GM19452 (cell line): Measurements from ENCODE around the gene DAPK1.

Source experiments
- ATAC-seq: cut with Tn5 transposase; IDR thresholded peaks from one replicate; pipeline ENCODE4 v1.9.1; 2021; ENCODE audit not compliant: unreplicated experiment

The DAPK1 gene

DNA sequence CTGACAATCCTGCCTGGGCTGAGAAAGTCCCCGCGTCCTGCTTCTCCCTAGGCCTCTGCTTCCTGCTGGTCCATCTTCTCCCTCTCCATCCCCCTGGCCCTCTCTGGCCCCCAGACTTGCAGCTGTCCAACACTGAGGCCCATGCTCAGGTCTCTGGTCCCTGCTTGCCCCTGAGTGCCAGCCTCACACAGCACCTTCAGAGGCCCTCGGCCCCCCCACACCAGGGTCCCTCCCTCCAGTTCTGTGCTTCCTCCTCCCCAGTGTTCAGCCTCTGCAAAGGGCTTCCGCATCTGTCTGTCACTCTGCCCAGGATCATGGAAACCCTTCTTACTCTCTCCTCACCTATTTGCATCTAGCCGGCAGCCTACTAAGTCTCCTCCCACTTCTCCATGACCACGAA, 165.9 kb downstream of the DAPK1 start:
- no peak for ATAC-seq

DNA sequence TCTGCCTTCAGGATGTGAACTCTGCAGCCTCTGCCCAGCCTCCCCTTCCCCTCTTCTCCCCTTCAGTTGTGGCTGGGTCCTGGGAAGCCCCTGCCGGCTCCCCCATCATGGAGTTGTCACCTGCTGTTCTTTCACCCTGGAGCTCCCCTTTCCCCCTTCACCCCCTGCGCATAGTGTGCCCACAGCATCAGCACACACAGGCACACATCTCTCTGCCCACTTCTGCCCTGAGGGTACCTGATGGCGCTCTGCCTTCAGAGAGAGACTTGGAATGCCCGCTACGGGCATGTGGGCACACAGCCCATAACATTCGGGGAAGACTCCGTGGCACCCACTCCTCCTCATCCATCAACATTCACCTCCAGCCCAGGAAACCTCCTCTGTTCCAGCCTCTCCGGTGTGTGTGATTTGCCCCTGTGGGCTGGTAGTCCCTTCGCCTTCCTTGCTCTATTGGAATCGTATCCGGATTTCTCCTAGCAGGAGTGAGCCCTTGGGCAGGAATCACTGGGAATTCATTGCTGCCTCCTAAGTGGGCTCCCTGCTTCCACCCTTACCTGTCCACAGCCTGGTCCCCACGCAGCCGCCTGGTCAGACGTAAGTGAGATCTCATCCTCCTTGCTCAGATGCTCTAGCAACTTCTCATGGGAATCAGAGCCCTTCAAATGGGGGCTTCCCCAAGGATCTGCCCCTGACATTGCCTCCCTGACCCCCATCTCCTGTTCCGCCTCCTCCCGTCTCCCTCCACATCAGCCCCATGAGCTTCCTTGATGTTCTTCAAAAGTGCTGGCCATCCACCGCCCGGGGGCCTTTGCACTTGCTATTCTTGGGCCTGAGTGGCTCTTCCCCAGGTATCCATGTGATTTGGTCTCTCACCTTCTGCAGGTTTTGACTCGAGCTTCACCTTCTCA, 166.7 kb downstream of the DAPK1 start:
- no peak for ATAC-seq

DNA sequence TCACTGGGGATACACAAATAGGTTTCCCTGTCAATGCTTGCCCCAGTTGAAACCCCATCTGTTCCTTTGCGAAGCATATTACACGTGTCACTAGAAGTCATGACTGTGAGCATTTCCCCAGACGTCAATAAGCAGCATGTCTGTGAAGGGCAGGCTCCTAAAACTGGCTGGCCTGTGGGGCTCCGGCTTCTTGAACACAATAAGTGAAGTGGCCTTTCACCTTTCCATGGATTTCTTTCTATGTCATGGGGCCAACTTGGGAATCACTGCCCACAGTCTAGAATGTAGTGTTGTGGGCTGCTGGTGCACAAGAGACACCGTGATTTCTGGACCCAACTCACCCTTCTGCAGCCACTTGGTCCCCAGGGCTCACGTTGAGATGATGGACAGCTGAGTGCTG, 167.8 kb downstream of the DAPK1 start:
- no peak for ATAC-seq

DNA sequence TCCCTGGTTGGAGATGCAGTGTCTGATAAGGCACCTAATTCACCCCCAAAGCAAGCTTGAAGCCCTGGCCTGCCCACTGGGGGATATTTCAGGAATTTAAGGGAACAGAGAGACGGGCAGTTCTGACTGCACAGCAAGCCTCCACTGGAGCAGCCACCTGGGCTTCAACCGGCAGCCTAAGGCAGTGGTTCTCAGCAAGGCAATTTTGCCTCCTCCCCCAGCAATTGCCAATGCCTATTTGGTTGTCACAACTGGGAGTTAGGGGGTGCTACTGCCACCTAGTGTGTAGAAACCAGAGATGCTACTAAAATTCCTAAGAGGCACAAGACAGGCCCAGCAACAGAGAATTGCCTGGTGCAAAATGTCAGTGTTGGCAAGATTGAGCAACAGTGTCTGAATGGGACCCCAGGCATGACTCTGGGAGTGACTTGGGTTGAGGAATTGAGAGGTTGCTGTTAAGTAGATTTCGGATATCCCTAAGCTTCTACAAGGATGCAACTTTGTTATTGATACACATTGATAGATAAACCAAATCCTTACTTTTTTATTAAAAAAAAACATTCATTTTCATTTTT, 169.6 kb downstream of the DAPK1 start:
- ATAC-seq = no peak

DNA sequence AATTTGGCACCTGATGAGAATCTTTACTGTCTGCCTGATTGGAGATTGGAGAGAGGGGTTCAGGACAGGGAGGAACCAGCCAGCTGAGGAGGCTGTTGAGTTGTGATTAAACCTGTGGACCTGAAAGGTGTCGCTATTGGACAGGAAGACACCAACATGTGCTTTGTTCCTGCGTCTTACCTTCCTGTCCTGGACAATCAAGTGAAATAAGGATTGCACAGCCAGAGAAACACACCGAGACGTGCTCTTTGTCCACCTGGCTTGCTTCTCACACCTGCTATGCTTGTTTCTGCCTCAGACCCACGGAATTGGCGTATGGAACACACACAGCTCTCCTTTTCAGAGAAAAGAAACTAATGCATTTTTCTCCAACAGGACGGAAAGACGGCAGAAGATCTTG, 170.6 kb downstream of the DAPK1 start:
- no peak for ATAC-seq

DNA sequence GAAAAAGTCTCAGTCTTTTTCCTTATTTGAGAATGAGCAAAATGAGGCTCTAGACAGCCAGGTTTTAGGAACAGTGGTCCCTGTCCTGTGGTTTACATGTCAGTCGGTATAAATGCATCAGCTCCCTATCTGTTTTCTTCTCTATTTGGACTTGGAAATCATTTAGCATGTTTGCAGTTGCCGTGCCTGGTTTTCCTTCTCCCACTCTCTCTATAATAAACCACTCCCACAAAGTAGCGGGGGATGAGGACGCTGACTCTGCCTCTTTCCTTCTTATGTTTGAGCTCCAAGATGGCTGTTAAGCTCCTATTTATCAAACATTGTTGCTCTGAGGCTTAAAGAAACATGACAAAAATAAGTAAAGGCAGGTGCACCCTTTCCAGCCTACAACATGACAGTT, 171.1 kb downstream of the DAPK1 start:
- no peak for ATAC-seq

DNA sequence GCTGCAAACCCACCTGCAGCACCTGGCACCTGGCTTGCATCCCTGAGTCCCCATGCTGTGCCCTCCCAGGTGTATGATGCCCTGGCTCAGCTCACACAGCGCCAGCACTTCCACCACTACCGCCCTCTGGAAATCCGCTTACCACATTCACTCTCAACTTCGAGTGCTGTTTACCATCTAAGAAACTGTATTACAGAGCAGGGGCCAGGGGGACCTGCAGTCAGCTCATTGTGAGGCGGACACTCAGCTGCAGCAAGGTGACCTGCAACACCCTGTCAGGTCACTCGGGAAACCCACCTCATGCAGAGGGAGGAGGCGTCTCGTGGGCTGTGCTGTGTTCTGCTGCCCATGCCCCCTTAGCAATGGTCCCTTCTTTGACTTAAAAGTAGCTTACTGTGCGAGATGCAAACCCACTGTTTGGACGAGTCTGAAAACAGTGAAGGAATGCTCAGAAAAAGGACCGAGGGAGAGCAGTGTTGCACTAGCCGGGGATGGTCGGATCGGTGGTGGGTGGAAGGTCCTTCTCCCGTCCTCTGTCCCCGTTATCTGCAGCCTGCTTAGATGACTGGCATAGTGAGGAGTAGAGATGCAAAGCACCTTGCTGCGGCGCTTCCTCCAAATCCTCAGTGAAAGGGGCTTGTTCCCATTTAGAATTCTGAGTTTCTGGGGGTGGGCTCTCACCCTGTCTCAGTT, 173.1 kb downstream of the DAPK1 start:
- no peak for ATAC-seq

DNA sequence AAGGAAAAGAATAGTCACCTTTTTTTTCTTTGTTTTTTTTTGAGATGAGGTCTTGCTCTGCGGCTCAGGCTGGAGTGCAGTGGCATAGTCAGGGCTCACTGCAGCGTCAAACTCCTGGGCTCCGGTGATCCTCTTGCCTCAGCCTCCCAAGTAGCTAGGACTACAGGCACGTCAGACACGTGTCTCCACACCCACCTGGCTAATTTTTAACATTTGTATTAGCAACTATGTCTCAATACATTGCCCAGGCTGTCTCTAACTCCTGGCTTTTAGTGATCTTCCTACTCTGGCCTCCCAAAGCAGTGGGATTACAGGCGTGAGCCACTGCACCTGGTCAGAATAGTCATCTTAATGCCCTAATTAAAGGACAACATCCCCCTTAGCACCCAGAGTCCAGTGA, 173.8 kb downstream of the DAPK1 start:
- ATAC-seq = no peak

DNA sequence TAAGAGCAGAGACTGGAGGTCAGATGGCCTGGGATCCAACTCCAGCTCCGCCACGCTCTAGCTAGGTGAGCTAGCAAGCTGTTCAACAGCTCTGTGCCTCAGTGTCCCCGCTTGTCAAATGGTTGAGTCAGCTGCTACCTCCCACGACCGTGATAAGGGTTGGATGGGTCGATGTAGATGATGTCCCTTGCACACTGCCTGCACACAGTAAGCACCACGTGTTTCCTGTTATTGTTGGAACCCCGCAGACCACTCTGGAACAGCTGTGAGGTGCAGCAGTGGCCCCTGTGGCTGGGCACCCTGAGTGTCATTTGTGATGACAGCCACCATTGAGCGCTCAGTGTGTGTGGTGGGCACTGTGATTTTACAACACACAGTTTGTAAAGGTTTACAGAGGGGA, 174.3 kb downstream of the DAPK1 start:
- ATAC-seq = no peak

DNA sequence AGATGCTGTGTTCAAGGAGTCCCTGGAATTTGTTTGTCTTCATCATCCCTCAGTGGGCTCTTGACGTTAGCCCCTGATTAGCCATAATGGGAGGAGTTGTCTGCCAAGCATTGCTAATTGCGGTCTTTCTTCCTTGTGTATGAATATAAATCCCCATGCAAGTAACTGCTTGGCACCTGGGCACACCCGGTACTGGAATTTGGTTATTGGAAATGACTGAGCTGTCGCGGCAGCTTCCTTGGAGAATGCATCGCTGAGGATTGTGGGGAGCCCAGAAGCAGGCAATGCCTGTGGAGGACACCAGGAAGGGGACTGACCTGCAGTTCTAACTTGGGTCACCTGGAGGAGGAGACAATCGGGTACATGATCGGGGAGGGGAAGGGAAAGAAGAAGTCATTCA, 174.9 kb downstream of the DAPK1 start:
- ATAC-seq = no peak

DNA sequence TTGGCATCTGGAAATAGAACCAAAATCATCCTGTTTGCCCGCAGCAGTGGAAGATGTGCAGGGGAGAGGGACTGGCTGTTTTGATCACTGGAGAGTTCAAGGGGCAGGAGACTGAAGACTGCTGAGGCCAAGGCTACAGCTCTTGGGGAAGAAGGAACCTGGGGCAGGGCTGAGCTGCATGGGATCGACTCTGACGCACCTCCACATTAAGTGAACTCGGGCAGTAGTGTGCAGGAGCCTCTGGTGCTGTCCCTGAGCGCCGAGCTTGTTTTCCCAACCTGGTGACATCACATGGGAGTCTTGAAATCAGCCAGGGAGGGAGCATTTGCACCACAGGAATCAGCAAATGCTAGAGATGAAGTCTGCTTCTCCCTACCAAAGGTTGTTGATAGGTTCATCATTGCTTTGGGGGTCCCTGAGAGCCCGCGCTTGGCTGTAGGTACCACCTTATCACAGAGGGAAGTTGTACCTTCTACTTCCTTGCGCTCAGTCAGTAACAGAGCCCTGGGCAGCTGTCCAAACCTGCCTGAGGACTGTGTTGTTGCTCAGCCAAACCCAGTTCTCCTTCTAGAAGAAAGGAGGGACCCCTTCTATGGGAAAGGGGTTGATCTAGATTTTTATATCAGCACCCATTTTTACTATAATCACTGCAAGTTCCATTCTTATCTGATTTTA, 175.9 kb downstream of the DAPK1 start:
- no peak for ATAC-seq

DNA sequence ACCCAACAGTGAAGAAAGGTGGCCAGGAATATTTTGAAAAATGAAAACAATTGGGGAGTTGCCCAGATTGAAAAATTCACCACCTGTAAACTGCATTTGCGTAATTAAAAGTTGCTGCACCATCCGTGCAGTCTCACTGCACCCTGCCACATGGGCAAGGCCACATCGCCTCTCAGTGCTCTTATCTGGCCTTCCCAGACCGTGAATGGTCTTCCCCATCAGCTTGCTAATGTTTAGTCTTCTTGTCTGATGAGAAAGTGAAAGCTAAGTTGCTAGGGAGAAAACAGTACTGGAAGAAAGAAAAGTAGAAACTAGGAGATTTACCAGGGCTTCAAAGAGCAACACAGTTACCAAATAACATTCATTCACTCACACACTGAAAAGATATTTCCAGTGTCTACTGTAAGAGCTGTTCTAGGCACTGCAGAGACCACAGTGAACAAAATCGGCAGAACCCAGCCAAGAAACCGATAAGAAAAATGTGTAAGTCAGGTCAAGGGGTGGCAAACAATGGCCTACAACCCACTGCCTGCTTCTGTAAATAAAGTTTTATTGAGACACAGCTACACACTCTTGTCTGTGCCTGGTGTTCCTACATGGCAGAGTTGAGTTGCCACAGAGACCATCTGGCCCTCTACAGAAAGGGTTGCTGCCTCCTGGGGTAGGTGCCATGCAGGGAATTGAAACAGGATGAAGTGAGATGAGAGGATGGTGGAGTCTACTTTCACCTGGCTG, 177.1 kb downstream of the DAPK1 start:
- ATAC-seq = no peak

DNA sequence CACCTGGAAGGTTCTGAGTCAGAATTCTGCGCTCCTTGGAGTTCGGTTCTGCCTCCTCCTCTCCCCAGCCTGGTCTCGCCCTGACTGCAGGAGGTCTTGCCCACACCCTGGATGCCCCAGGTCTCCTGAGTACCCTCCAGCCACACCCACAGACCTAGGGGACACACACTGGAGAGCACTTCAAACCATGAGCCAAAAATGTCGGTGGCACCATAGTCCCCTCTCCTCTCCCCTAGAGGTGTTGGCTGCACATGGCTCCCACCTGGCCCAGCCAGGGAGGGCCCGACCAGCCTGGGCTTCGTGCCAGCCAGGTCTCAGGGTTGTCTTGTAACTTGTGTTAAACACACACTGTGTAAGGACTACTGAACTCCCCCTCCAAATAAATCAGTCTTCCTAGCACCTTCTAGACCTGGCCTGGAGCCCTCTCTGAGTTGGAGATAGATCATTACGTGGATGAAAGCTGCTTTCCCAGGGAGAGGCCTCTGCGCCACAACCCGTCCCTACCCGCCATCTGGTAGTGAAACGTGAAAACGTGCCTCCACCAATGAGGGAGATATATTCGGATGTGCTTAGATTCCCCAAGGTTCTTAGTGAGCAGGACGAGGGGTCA, 178.3 kb downstream of the DAPK1 start:
- no peak for ATAC-seq

DNA sequence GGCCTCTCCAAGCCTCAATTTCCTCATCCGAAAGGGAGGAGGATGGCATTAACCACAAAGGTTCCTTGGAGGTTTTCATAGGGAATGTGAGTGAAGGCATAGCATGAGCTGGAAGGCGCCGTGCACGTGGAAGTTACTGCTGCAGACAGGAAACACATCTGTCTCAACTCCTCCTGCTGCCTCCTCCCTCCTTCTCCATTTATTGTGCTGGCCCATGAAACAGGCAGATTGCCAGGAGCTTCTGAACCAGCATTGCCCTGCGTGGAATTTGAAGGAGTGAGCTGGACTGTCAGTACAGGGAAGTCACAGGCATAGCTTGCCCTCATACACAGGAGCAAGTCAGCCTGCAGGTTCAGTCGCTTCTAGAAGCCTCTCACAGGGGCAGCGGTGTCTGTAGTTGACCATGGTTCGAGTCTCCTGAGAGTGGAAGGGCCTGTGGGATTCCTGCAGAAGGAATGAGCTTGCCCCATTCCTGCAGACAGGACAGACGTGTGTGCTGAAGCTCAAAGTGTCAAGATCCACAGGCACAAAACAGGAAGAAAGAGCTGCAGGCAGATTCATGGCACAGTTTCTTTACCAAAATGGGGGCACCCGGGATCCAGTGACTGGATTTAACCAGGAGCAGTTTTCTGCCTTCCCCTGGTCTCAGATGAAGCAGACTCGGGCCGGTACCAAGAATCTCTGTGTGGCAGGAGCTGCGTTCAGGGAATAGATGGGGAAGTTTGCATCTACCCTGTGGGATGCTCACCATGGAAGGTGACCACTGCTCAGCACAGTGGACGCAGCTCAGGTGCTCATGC, 179.5 kb downstream of the DAPK1 start:
- ATAC-seq = no peak

DNA sequence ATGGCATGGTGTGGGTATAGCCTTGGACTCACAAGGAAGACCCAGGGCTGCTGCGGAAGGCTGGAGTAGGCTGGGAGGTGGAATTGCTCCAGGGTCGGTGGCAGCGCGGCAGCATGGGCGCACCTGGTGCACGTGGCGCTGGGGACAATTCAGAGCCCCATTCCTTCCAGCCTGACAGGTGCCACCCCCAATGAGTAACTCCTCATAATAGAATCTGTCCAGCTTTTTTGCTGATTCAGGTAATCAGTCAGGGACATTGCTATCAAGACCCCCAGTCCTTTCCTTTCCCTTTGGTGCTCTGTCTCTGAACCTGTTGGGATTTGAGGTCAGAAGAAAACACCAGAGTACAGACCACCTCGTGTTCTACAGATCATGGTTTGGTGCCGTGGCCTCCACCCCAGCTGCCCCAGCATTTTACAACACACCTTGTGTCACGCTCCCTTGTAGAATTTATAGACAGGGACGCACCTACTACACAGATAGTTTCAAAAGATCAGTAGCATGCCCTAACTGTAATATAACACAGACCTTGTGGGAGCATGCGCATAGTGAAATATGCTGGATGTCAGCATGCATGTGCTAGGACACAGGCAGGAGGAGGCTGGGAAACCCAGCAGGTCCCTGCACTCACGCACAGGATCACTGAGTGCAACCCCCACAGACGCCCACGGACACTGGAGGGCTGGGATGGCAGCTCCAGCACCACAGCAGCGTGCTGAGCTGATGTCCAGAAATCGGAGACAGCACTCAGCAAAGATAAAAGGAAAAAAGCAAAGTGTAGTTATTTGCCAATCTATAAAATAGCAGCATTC, 180.3 kb downstream of the DAPK1 start:
- ATAC-seq = no peak

DNA sequence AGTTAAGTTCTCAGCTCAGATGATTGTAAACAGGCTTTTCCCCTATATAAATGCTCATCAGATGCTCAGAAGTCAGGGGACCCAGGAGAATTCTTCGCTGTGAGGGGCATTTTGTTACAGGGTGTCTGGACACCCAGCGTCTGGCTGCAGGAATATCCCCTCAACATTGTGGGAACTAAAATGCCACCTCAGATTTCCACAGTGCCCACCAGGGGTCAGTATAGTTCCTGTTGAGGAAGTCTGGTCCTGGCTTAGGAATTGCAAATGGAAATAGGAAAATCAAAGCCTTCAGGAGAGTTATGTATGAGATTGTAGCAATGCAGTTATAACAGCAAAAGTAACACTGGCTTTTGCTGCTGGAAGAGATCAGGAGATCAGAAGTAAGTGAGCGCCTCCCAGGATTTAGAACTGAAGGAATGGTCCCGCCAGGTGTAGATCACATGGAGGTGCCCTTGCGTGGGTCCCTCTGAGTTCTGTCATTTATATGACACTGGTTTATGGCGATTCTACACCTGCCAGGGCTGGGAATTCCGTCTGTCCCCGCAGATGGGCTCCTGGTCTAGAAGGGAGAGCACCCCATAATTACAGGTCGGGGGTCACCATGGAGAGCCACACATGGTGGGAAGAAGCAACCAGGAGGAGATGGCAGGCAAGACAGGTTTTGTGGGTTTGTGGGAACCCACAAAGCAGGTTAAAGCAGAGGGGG, 181.1 kb downstream of the DAPK1 start:
- no peak for ATAC-seq

DNA sequence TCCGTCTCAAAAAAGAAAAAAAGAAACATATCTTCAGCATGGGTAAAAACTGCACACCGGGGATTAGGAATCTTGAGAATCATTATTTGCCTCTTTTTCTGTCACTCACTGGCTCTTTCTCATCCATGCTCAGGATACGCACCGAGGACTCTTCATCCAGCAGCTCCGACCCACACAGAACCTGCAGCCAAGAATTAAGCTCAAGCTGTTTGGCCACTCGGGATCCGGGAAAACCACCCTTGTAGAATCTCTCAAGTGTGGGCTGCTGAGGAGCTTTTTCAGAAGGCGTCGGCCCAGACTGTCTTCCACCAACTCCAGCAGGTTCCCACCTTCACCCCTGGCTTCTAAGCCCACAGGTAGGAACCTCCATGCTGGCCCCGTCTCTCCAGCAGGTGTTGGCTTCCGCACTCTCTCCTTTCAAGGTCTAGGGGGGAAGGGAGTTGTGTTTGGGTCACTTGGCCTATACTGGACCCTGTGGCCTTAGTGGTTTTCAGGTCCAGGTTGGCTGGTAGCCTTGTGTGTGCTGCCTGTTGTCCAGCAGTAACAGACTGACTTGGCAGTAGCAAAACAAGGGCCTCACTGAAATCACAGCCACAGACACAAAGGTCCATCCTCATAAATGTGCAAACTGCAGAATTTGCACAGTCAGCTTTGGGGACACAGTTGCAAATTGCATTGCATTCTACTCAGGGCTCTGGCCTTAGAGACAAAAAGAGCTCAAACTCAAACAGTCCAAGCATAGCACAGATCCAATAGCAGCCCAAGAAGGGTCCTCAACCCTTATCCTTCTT, 183.8 kb downstream of the DAPK1 start:
- ATAC-seq = no peak
